ENCODE measurements around the gene LRRTM4.

LRRTM4 gene

GRCh38 chr2:77470096-77470495, 52.1 kb downstream of the LRRTM4 start:
- DNase-seq (ENCODE audit: low read depth, low spot score): no peak

GRCh38 chr2:77469106-77469505, 53.1 kb downstream of the LRRTM4 start:
- DNase-seq (ENCODE audit: low read depth, low spot score): no peak

- DNase-seq (ENCODE audit: low read depth, low spot score): no peak
These were observed 62.3 kb downstream of the LRRTM4 start for GRCh38 chr2:77459840-77460239.

GRCh38 chr2:77458216-77458615, 64.0 kb downstream of the LRRTM4 start:
- no peak for DNase-seq (ENCODE audit: low read depth, low spot score)

GRCh38 chr2:77457665-77458064, 64.5 kb downstream of the LRRTM4 start:
- no peak for DNase-seq (ENCODE audit: low read depth, low spot score)

GRCh38 chr2:77443076-77443475, 79.1 kb downstream of the LRRTM4 start:
- DNase-seq (ENCODE audit: low read depth, low spot score): no peak

GRCh38 chr2:77434880-77435279, 87.3 kb downstream of the LRRTM4 start:
- peak; percentile 2 for DNase-seq (ENCODE audit: low read depth, low spot score)

GRCh38 chr2:77428946-77429345, 93.2 kb downstream of the LRRTM4 start:
- no peak for DNase-seq (ENCODE audit: low read depth, low spot score)

GRCh38 chr2:77421971-77422370, 100.2 kb downstream of the LRRTM4 start:
- DNase-seq (ENCODE audit: low read depth, low spot score): no peak

GRCh38 chr2:77418537-77418936, 103.6 kb downstream of the LRRTM4 start:
- no peak for DNase-seq (ENCODE audit: low read depth, low spot score)

GRCh38 chr2:77404189-77404588, 118.0 kb downstream of the LRRTM4 start:
- DNase-seq (ENCODE audit: low read depth, low spot score): no peak

GRCh38 chr2:77398970-77399600, 123.1 kb downstream of the LRRTM4 start:
- DNase-seq (ENCODE audit: low read depth, low spot score): no peak

GRCh38 chr2:77397763-77398162, 124.4 kb downstream of the LRRTM4 start:
- no peak for DNase-seq (ENCODE audit: low read depth, low spot score)

GRCh38 chr2:77395011-77395410, 127.2 kb downstream of the LRRTM4 start:
- DNase-seq (ENCODE audit: low read depth, low spot score): no peak

GRCh38 chr2:77391119-77391518, 131.1 kb downstream of the LRRTM4 start:
- DNase-seq (ENCODE audit: low read depth, low spot score): no peak

GRCh38 chr2:77387324-77387723, 134.9 kb downstream of the LRRTM4 start:
- DNase-seq (ENCODE audit: low read depth, low spot score): peak; percentile 50

GRCh38 chr2:77372636-77373035, 149.5 kb downstream of the LRRTM4 start:
- DNase-seq (ENCODE audit: low read depth, low spot score): no peak

GRCh38 chr2:77370511-77370910, 151.7 kb downstream of the LRRTM4 start:
- no peak for DNase-seq (ENCODE audit: low read depth, low spot score)

- DNase-seq (ENCODE audit: low read depth, low spot score): no peak
These were observed 158.9 kb downstream of the LRRTM4 start for GRCh38 chr2:77363277-77363676.

- no peak for DNase-seq (ENCODE audit: low read depth, low spot score)
These were observed 173.4 kb downstream of the LRRTM4 start for GRCh38 chr2:77348821-77349220.

GRCh38 chr2:77336013-77336412, 186.2 kb downstream of the LRRTM4 start:
- no peak for DNase-seq (ENCODE audit: low read depth, low spot score)

- no peak for DNase-seq (ENCODE audit: low read depth, low spot score)
These were observed 193.8 kb downstream of the LRRTM4 start for GRCh38 chr2:77328134-77328931.

GRCh38 chr2:77325395-77325794, 196.8 kb downstream of the LRRTM4 start:
- no peak for DNase-seq (ENCODE audit: low read depth, low spot score)
